HG02943 (cell line): Measurements from ENCODE around the gene NTM.

Experiments
- ATAC-seq: cut with Tn5 transposase; IDR thresholded peaks from one replicate; pipeline ENCODE4 v1.9.1; 2021; ENCODE audit warnings: mild to moderate bottlenecking, low read depth, moderate library complexity; ENCODE audit not compliant: unreplicated experiment

Gene NTM

DNA sequence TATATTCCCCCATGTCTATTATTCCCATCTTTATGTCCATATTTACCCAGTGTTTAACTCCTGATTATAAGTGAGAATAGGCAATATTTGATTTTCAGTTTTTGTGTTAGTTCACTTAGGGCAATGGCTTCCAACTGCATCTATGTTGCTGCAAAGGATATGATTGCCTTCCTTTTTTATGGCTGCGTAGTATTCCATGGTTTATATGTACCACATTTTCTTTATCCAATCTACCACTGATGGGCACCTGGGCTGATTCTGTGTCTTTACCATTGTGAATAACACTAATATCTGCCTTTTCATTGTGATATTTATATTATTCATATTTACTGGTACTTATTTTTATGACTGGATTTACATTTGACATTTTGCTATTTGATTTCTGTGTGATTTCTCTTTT, 649.6 kb downstream of the NTM start:
- ATAC-seq = no peak

DNA sequence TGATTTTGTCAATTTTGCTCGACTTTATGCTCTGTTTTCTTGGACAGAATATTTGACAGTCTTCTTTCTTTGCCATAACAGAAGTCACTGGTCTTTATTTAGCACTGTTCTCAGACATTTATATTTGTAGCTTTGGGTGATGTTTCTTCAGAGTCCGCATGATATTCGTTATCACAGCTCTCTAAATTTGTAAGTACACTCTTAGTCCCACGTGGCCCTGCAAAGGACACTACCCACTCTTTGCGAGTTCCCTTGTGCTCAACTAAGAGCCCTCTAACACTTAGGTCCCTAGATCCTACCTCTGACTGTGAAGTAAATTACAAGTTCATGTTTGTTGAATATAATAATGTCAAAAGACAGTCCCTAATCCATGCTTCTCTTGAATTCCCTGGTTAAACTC, 651.9 kb downstream of the NTM start:
- ATAC-seq = no peak

DNA sequence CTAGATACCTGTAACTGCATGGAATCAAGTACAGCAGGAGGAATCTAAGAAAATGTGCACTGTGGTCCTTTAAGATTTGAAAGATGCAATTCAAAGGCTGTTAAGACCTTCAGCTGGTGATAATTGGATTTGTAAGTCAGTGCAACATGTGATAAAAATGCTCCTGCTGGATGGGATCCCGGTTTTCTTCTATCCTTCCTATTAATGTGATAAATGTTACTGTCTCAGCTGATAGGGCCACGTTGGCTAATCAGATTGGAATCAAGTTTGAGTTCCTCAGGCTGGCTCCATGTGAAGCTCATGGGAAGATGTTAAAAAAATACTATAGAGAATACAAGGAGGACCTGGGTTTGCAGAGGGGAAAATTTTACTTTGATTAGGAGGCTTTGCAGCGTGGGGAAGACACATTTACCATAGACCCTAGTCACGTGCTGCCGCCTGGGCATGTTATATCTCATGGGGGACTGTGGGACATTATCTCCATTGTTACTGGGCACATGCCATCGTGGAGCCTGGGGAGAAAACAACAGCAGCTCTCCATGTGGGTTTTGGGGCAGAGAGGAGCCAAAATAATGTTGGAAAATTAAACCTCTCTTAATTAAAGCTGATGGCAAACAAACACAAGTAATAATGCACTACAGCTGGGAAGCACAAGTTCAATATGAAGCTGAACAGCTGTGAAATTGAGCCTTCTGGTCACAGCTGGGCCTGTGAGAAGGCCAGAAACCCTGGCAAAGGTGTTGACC, 652.5 kb downstream of the NTM start:
- no peak for ATAC-seq

DNA sequence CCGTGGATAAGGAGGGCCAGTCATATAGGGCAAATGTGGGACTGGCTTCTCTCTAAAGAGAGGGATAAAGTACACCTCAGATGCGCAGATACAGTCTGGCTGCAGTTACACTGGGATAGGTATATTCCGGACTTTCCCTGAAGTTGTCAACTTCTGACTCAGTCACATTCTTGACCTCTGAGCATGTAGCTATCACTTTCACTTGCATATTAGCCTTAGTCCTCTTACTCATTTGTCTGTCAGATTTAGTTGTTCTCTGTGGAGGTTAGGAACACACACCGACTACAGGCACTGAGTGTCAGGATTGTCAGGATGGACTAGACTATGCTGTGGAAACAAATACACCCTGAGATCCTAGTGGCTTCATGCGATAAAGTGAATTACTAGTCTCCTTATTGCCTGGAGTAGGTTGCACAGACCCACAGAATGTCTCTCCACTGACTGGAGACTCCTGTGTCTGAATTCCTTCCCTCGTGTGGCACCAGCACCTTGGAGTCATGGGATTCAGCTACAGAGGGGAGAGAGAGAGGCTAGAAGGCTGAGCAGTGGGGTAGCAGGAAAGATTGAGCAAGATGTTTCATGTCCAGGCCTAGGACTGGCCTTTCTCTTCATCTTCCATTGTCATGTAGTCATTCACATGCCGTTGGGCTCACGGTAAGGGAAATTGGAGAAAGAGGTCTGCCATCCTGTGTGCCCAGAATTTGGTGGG, 654.3 kb downstream of the NTM start:
- no peak for ATAC-seq

DNA sequence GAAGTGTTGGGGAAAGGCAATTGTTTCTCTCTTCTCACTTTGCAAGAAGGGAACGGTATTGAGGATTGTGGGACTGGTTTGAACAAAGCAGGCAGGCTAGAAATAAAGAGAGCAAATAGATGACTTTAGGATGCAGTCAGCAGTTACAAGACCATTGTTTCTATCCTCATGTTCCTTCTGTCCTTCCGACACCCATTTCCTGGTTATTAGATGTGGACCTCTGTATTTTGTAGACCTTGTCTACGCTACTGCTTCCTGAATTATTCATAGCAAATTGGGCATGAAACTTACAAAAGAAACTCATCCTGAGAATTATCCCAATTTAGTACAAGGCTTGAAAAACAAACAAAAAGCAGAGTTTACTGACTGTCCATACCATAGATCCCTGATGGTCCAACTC, 656.3 kb downstream of the NTM start:
- ATAC-seq = no peak

DNA sequence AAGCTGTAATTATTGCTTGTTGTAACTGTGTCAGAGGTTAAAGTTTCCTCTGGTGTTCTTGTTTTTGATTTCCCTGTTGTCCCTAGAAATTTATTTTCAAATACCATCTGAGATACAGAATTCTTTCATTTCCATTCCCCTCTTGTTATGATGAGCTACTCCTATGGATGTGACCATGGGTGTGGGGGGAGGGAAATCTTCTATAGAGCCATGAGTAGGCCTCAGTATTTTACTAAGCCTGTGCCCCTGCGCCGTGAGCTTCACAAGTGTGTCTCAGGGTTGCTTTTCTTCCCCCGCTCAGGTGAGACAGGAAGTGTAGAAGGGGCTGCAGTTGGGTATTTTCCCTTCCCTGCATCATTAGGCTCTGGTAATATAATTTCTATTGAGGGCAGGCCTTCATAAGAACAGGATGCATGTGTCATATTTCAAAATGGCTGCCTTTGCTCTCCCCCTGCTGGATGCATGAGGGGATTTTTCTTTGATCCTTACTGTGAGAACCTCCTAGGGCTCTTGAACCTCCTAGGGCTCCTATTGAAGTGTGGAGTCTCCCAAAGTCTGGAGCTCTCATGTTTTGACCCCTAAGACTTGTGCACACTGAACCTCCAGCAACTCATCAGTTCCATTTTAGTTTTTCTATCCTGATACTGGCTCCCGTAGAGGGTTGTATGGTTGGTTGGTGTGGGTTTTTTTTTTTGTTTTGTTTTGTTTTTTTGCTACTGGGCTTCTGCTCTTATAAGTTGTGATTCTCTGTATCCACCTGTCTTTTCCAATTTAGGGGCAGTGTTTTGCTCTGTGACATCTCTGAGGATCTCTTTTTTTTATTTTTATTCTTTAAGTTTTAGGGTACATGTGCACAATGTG, 658.2 kb downstream of the NTM start:
- peak; percentile 83 for ATAC-seq

DNA sequence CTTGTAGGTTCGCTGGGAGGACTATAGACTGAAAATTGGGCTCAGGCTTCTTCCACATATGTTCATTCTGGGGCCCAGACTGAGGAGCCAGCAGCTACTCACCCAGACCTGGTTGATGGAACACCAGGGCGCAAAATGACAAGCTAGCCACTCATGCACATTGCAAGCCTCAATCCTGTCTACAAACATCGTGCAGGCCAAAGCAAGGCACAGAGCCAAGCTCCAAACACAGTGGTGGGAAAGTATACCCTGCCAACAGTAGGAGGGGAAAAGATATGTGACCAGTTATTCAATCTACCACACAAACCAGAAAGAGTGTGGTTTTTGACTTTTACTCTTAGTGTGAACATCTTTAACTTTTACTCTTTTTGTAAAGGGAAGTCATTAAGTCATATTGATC, 660.5 kb downstream of the NTM start:
- ATAC-seq = no peak

DNA sequence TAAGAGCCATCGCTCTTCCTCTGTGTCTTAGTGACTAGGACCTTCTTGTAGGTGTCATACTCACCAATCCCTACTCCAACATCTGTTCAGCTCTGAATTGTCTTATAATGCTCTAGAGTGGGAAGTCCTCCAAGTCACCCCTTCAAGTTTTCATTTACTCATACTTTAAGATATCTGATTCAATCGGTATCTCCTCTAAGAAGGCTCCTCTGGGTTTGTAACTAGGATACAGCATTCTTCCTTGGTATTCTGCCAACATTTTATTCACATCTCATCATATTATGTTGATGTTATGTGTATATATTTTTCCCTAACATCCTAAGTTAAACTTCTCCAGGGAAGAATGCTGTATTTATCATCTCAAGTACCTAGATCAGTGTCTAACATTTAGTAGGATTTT, 662.1 kb downstream of the NTM start:
- ATAC-seq = no peak

DNA sequence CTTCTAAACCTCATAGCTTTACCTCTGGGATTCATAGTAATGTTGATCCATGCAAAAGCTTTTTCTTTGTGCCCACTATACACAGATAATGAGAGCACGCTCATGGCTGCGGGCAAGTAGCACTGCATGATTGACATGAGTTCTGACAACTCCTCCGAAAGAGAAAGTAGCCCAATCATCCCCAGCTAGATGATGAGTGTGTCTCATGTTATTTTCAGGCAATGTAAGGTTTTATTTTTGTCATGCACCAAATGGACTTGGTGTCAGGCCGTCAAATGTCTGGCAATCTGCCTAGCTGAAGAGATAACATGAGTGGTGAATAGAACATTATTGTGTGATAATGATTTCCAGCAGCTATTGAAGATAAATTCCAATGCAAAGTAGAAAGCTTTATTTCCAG, 662.6 kb downstream of the NTM start:
- ATAC-seq = no peak

DNA sequence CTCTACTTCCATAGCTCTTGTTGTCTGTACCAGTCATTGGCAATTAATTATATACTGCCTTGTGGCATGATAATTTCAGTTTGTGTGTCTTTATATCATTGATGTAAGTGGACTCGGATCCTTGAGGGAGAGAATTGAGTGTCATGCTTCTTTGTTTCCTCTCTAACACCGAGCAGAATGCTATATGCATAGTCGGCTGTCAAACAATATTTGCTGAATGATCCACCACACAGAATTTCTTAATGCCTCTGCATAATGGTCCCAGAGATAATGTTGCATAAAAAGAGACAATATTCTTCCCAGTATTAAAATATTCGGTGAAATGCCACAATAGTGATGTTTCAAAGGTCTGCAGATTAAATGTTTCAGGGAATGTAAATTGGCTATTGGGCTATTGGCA, 664.8 kb downstream of the NTM start:
- ATAC-seq = no peak

DNA sequence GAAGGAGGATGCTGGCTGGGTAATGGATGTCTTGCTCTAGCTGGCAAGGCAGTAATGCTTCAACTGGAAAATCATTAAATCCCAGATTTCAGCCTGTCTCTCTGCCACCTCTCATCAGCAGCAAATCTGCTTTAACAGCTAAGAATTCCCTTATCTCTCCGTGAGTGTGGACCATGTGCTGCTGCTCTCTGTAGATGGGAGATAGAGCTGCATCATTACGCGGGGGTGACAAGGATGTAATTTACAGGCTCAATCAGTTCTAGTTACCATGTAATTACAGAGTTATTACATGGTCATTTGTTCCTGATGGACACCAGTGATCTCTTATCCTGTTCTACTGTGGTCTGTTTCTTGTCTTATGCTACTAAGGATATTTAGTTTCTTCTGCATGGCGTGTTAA, 665.4 kb downstream of the NTM start:
- no peak for ATAC-seq

DNA sequence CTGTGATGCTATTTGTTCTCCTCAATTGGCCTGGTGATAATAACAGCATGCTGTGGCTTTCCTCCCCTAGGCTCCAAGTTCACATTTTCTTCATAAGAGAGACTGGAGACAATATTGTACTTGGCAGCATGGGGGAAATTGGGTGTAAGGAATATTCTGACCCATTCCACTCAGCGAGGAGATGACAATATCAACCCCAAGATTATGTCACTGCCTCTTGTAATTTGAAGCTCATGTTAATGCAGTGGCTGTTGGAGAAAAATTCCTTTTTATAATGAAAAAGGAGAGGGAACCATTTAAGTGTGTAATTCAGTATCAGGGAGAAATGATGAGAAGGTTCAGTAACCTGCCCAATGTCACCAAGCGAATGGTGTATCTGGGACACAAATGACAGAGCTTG, 665.8 kb downstream of the NTM start:
- no peak for ATAC-seq

DNA sequence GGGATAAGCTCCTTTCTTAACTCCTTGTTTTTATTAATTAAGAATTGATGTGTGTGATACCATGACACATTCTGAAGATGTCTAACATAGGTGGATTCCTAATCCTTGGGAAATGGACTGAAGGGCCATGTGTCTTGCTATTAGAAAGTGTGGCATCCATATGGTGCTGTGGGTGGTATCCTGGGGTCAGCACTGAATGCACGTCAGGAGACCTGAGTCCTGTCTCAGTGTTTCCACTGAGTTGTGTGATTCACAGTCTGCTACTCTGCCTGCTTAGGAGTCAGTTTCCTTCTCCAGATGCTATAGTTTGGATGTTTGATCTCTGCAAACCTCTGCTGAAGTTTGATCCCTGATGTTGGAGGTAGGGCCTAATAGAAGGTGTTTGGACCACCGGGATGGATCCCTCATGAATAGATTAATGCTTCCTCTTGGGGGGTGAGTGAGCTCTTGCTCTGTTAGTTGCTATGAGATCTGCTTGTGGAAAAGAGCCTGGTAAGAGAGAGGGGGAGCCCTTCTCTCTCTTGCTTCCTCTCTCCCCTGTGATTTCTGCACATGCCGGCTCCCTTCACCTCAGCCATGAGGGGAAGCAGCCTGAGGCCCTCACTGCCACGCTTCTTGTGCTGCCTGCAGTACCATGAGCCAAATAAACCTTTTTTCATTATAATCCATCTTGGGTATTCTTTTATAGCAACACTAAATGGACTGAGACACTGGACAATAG, 666.5 kb downstream of the NTM start:
- no peak for ATAC-seq

DNA sequence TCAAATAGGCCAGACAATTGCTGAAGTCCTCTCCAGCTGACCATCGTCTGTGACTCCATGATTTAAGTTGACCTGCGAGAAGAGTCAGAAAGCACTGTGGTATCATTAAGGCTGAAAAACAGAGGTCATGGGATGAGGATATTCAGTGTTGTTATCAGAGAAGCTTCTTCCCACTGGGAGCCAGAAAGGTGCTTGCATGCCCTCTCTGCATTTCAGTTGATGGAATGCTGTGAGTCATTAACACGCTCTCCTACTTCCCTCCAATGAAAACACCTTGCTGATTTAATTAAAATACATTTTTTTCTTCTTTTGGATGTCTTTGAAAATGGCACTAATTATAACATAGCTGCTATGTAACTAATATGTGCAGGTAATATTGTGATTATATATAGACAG, 667.0 kb downstream of the NTM start:
- ATAC-seq = no peak

DNA sequence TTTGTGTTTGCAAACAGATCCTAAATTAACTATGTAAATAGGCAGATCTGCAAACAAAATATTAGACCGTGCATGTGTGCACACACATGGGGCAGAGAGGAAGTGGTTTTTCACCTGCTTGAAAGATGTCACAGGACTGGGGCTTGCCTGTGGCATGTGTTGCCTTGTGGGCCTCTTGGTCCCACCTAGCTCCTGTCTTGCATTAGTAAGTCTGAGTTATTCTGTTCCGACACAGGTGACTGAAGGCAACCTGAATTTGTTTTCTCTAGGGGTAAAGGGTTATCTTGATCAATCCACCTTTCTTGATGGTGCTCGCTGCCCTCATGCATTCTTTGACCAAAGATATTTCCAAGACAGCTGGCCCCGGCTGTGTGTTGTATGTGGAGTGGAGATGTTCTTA, 667.5 kb downstream of the NTM start:
- no peak for ATAC-seq

DNA sequence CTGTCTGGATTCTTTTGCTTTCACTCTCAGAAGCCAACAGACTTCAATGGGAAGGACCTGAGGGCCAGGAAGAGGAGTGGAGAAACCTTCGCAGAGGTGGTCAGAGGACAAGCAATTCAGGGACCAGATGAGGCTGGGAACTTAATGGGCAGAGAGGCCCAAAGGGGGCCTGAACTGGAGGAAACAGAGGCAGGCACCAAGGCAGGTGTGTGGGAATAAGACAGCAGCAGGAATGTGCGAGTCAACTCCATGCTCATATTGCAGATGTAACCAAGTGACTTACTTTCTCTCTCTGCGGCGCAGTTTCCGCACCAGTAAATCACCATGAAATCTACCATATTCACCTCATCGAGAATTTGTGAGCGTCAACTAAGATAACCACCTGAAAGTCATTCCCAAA, 669.1 kb downstream of the NTM start:
- ATAC-seq = no peak

DNA sequence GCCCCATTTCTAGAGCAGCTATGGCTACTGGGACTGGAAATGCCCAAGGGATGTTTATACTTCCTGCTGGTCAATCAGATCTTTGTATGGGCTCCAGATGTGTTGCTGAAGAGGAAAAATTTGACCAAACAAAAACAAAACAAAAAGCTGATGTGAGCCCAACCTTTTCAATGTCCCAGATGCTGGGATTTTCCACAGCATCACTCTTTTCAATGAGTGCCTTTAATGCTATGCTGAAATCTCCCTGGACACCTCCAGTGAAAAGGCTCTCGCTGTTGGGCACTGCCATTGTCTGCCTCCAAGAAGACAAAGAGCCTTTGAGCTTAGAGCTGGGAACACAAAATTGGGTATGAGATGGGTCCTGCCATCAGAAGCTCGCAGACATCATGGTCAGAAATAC, 671.9 kb downstream of the NTM start:
- ATAC-seq = no peak

DNA sequence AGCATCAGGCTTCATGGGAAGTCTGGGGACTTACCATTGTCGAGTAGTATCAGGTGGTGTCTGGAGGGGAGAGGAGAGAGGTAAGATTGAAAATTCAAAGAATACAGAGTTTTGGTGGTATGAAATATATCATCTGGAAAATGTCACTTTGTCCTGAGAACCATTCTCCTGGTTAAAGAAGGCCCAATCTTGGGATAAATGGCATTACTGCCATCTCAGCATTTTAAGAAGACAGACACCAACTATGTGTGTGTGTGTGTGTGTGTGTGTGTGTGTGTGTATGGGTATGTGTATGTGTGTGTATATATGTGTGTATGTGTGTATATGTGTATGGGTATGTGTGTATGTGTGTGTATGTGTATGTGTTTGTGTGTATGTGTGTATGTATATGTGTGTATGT, 673.3 kb downstream of the NTM start:
- no peak for ATAC-seq

DNA sequence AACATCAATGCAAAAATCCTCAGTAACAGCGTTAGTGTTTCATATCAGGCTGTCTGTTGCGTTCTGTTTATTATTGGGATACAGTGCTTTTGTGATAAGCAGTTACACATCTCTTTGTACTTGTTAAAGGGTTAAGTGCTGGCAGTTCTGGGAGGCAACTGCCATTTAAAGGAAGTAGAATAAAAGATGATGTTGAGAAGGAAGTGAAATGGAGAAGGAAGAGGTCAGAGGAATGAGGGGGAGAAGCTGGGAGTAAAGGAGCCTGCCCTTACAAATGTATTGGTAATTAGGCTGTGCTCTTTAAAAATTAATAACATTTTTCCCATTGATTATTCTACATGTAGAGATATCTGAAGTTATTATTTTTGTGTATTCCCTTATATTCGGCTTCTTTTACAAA, 674.7 kb downstream of the NTM start:
- ATAC-seq = no peak

DNA sequence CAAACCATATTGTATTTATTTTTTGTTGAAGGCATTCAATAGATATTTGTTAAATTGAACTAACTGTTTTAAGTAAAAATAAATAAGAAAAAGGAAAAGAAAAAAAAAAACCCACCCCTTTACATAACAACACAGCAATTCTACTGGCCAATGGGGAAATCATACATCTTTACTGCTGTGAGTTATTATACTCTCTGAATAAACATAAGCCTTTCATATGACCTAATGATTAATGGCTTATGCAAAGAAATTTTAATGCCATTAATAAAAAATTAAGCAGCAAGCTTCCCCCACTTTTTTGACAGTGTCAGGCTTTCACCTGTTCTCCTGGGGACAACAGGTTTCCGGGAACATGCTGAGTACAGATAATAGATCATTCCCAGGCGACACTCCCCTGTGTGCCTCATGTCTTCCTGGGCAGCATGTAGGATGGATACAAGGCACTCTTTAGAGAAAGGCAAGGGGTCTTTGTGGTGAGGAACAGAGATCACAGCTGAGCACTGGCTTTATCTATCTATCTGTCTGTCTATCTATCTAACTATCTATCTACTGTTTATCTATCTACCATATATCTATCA, 676.0 kb downstream of the NTM start:
- no peak for ATAC-seq

DNA sequence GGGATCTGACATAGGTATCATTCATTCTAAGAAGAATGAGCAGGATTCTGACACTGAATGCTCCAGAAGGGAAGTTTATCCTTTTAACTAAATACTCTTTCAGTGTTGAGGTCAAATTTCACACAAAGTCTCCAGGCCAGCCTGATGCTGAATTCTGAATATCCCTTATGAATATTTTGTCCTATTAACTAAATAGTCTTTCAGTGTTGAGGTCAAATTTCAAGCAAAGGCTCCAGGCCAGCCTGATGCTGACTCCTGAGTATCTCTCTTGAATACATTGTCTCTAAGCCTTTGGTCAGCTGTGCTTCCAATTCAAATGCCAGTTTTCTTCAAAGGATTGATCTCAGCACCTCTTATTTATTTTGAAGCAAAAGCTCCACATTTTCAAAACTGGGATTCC, 676.8 kb downstream of the NTM start:
- no peak for ATAC-seq
